Neural progenitor cell (in vitro differentiated cells): ENCODE measurements around the gene MSI2.

Experiments
- EZH2phosphoT487 ChIP-seq: fragments of 200-600 bp; sonication (generic); IDR thresholded peaks from 2 replicates; pipeline ENCODE4 v1.6.1; 2017; ENCODE audit warnings: antibody characterized with exemption
- TF ChIP-seq, protein P1 (sequence below): fragments of 200-600 bp; sonication (generic); IDR thresholded peaks from 2 replicates; pipeline ENCODE4 v1.5.1; 2017; ENCODE audit warnings: antibody characterized with exemption, mild to moderate bottlenecking

- TF ChIP-seq, protein P1, sequence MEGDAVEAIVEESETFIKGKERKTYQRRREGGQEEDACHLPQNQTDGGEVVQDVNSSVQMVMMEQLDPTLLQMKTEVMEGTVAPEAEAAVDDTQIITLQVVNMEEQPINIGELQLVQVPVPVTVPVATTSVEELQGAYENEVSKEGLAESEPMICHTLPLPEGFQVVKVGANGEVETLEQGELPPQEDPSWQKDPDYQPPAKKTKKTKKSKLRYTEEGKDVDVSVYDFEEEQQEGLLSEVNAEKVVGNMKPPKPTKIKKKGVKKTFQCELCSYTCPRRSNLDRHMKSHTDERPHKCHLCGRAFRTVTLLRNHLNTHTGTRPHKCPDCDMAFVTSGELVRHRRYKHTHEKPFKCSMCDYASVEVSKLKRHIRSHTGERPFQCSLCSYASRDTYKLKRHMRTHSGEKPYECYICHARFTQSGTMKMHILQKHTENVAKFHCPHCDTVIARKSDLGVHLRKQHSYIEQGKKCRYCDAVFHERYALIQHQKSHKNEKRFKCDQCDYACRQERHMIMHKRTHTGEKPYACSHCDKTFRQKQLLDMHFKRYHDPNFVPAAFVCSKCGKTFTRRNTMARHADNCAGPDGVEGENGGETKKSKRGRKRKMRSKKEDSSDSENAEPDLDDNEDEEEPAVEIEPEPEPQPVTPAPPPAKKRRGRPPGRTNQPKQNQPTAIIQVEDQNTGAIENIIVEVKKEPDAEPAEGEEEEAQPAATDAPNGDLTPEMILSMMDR, result peak; percentile 11
- TF ChIP-seq EZH2phosphoT487, result no peak
Measured at GRCh38 chr17:57257195-57257894, 1.0 kb downstream of the MSI2 start.
